Activated CD4-positive, alpha-beta T cell treated with anti-CD3 and anti-CD28 coated beads, Interleukin-2, amount 10 ng/mL, durations not matched to agents 24 days and 14 days (primary cell): ENCODE results near the gene TGM5. TPM values are rescaled to one million over a fixed set of nuclear protein-coding genes. Genes with fewer than 3 reads are reported as not detected.

Source experiments
- DNase-seq: peaks from one replicate; pipeline ENCODE4 v3.0.0; 2022
- H3K27ac Mint-ChIP-seq: one replicate; pipeline ENCODE4 v1.8.0; 2022; ENCODE audit warnings: mild to moderate bottlenecking, mixed read lengths
- H3K27me3 Mint-ChIP-seq: one replicate; pipeline ENCODE4 v1.8.0; 2022; ENCODE audit warnings: mixed read lengths
- H3K36me3 Mint-ChIP-seq: one replicate; pipeline ENCODE4 v1.8.0; 2022; ENCODE audit warnings: low read depth, mild to moderate bottlenecking, mixed read lengths
- H3K4me1 Mint-ChIP-seq: one replicate; pipeline ENCODE4 v1.8.0; 2021; ENCODE audit warnings: mixed read lengths
- H3K4me3 Mint-ChIP-seq: one replicate; pipeline ENCODE4 v1.8.0; 2022; ENCODE audit warnings: mild to moderate bottlenecking, moderate library complexity, mixed read lengths
- H3K9me3 Mint-ChIP-seq: one replicate; pipeline ENCODE4 v1.8.0; 2021; ENCODE audit warnings: mixed read lengths
- intact Hi-C: fragments of 100-400 bp; cut with micrococcal nuclease; formaldehyde crosslinking; loops from one replicate; pipeline ENCODE4 v1.15.1; 2023
- total RNA-seq: library from RNA; stranded (reverse); gene quantifications from 2 replicates; pipeline ENCODE4 v1.2.3, GENCODE V29; 2022

TGM5 gene
- total RNA-seq, 1 donor from 2014 or later, result not detected

GRCh38 chr15:43268111-43269105, 1.7 kb upstream of the TGM5 start:
- Mint-ChIP-seq H3K4me3 (no peak overlapping the region), H3K4me1 (peaks cover 9% of the 10 kb centered on the region), H3K27ac (no peak overlapping the region), H3K36me3 (no peaks in the 10 kb centered on the region), H3K27me3 (peaks cover 14% of the 10 kb centered on the region), H3K9me3 (no peaks in the 10 kb centered on the region)
- no peak for DNase-seq
- intact Hi-C loops, result loop anchor here (5.0 kb wide), 1 partner anchor 41 kb away; no protein-coding TSS in a partner anchor

DNA sequence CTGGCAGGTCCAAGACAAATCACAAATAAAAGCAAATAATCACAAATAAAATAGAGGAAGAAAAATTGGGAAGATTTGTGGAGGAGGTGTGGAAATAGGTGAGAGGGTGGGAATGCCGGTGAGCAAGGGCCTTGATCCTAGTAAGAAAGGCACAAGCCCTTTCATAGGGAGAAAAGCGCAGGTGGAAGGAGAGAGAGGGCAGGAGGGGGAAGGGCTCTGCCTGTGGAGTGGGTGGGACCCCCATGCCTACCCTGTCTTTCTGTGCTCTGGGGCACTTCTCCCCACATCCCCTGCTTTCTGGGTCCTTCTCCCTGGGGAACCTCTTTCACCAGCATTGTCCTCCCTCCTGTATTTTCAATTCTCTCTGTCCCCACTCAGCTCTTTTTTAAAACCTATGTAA, 711 bp upstream of the TGM5 start:
- intact Hi-C loops, result loop anchor here (5.0 kb wide), 1 partner anchor 40 kb away; no protein-coding TSS in a partner anchor
- Mint-ChIP-seq H3K9me3 (no peaks in the 10 kb centered on the region), H3K27ac (no peak overlapping the region), H3K4me1 (peaks cover 8% of the 10 kb centered on the region), H3K36me3 (no peaks in the 10 kb centered on the region), H3K4me3 (no peak overlapping the region), H3K27me3 (peaks cover 19% of the 10 kb centered on the region)
- no peak for DNase-seq

DNA sequence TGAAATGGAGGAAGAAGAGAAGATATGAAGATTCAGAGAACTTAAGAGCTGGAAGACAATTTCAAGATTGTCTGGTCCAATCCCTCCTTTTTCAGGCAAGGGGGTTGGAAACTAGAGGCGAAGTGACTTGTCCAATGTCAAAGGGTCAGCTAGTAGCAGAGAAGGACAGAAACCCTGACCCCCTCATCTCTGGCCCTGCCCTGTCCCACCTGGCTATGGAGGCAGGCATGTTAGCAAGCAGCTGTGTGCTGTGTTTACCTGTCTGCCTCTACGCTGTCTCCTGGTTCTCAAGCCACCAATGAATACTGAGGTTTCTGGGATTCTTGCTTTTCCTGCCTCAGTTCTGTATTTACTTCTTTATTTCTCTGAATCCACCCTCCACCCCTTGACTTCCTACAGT, 342 bp downstream of the TGM5 start:
- H3K27ac Mint-ChIP-seq, result no peak overlapping the region
- H3K36me3 Mint-ChIP-seq, result no peaks in the 10 kb centered on the region
- H3K4me1 Mint-ChIP-seq, result peaks cover 8% of the 10 kb centered on the region
- intact Hi-C loops, result loop anchor here (5.0 kb wide), 1 partner anchor 39 kb away; no protein-coding TSS in a partner anchor
- H3K9me3 Mint-ChIP-seq, result no peaks in the 10 kb centered on the region
- H3K4me3 Mint-ChIP-seq, result no peak overlapping the region
- DNase-seq, result no peak
- H3K27me3 Mint-ChIP-seq, result peaks cover 19% of the 10 kb centered on the region

- DNase-seq, result no peak
- peaks cover 11% of the 10 kb centered on the region for H3K27me3 Mint-ChIP-seq
Observed at GRCh38 chr15:43260011-43260615, 6.6 kb downstream of the TGM5 start.

GRCh38 chr15:43258781-43259180, 7.9 kb downstream of the TGM5 start:
- Mint-ChIP-seq H3K27ac (no peak overlapping the region), H3K9me3 (no peaks in the 10 kb centered on the region), H3K27me3 (peaks cover 7% of the 10 kb centered on the region), H3K4me1 (peaks cover 2% of the 10 kb centered on the region), H3K36me3 (no peaks in the 10 kb centered on the region), H3K4me3 (no peak overlapping the region)
- DNase-seq, result no peak
- intact Hi-C loops, result no loop called here

More at GRCh38 chr15:43260011-43260615, 6.6 kb downstream of the TGM5 start:
- no peak overlapping the region for H3K27ac Mint-ChIP-seq
- H3K4me1 Mint-ChIP-seq, result no peaks in the 10 kb centered on the region
- no peak overlapping the region for H3K4me3 Mint-ChIP-seq
- no peaks in the 10 kb centered on the region for H3K36me3 Mint-ChIP-seq
- no peaks in the 10 kb centered on the region for H3K9me3 Mint-ChIP-seq
- intact Hi-C loops, result no loop called here

DNA sequence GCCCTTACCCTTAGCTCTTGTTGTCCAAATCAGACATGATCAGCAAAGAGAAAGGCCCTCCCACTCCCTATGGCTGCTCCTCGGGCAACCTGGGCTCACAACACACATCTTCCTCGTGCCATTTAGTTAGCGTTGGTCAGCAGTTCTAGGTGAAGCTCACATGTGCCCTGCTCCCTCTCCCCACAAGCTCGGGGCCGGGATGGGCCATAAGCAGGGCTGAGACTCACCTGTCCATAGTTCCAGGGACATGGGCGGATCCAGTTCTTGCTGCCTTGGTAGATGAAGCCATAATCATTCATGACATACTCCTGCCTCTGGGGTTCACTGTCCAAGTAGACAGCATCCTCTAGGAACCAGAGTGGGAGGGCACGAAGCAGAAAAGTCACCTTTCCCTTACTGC, 10.4 kb downstream of the TGM5 start:
- intact Hi-C loops, result no loop called here
- DNase-seq, result no peak
- H3K4me1 Mint-ChIP-seq, result peaks cover 17% of the 10 kb centered on the region
- no peak overlapping the region for H3K27ac Mint-ChIP-seq
- no peaks in the 10 kb centered on the region for H3K36me3 Mint-ChIP-seq
- H3K27me3 Mint-ChIP-seq, result no peaks in the 10 kb centered on the region
- H3K4me3 Mint-ChIP-seq, result no peak overlapping the region
- H3K9me3 Mint-ChIP-seq, result peaks cover 6% of the 10 kb centered on the region

DNA sequence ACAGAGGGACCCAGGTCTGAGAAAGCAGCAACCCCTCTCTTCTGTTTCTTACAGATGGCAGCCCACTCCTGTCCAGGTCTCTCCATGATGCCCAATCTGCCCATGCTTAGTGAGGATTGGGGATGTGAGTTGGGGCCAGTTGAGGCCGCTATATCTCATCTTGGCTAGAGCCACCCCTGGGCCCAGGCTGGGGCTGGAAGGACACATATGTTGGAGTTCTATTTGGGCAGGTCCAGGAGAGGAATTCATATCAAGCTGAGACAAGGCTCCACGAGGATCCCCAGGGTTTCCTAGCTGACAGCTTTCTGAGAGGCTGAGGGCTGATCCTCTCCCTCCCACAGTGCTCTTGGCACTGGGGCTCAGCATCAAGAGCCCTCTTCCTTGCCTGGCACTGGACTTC, 11.4 kb downstream of the TGM5 start:
- H3K4me3 Mint-ChIP-seq, result no peak overlapping the region
- H3K27ac Mint-ChIP-seq, result no peak overlapping the region
- intact Hi-C loops, result no loop called here
- peaks cover 26% of the 10 kb centered on the region for H3K4me1 Mint-ChIP-seq
- H3K27me3 Mint-ChIP-seq, result no peaks in the 10 kb centered on the region
- no peaks in the 10 kb centered on the region for H3K36me3 Mint-ChIP-seq
- no peak for DNase-seq
- peaks cover 6% of the 10 kb centered on the region for H3K9me3 Mint-ChIP-seq

GRCh38 chr15:43253431-43254403, 13.0 kb downstream of the TGM5 start:
- Mint-ChIP-seq H3K36me3 (no peaks in the 10 kb centered on the region), H3K4me3 (no peak overlapping the region), H3K27ac (no peak overlapping the region), H3K4me1 (peaks cover 39% of the 10 kb centered on the region), H3K9me3 (peaks cover 6% of the 10 kb centered on the region), H3K27me3 (no peaks in the 10 kb centered on the region)
- intact Hi-C loops, result no loop called here
- DNase-seq, result no peak

- intact Hi-C loops, result no loop called here
- H3K36me3 Mint-ChIP-seq, result no peaks in the 10 kb centered on the region
- DNase-seq, result no peak
- H3K27me3 Mint-ChIP-seq, result no peaks in the 10 kb centered on the region
- peak overlapping the region; percentile 26 for H3K4me3 Mint-ChIP-seq
- H3K4me1 Mint-ChIP-seq, result peaks cover 39% of the 10 kb centered on the region
- H3K27ac Mint-ChIP-seq, result peak overlapping the region; percentile 90
- H3K9me3 Mint-ChIP-seq, result peaks cover 6% of the 10 kb centered on the region
Observed at GRCh38 chr15:43251871-43252250, 14.9 kb downstream of the TGM5 start.

DNA sequence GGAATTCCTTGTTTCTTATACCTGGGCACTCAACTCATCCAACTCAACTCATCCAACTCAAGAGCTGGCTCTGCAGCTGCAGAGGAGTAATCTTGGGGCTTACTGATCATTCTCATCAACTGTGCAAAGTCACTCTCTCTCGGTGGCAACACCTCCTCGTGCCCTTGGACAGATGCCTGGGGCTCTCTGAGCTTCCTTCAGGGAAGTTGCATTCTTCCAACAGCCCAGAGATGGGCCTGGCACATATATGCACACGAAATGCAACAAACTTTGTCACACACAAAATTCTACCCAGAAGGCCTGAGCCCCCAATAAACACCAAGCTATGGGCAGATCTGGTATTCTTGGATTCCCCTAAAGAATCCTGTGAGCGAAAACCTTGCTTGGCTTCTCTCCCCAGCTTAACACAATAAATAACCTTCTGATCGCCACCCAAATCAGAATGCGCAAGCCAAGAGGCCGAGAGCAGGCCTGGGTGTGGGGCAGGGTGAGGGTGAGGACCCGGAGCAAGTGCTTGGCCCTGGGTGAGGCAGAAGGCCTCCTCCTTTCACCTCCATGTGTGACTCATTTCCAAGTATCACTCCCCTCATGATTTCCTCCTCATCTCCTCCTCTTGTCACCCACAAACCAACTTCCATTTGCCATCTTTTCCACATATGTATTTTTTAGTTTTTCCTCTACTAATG, 15.4 kb downstream of the TGM5 start:
- Mint-ChIP-seq H3K9me3 (peaks cover 6% of the 10 kb centered on the region), H3K4me3 (no peak overlapping the region), H3K36me3 (no peaks in the 10 kb centered on the region), H3K4me1 (peaks cover 39% of the 10 kb centered on the region), H3K27me3 (no peaks in the 10 kb centered on the region), H3K27ac (peak overlapping the region; percentile 90)
- intact Hi-C loops, result no loop called here
- no peak for DNase-seq

GRCh38 chr15:43250785-43251184, 15.9 kb downstream of the TGM5 start:
- Mint-ChIP-seq H3K27ac (peak overlapping the region; percentile 3), H3K9me3 (peaks cover 6% of the 10 kb centered on the region), H3K27me3 (no peaks in the 10 kb centered on the region), H3K4me3 (no peak overlapping the region), H3K36me3 (no peaks in the 10 kb centered on the region), H3K4me1 (peaks cover 39% of the 10 kb centered on the region)
- no peak for DNase-seq
- intact Hi-C loops, result no loop called here

GRCh38 chr15:43249699-43250203, 17.0 kb downstream of the TGM5 start:
- H3K4me1 Mint-ChIP-seq, result peaks cover 39% of the 10 kb centered on the region
- no peaks in the 10 kb centered on the region for H3K36me3 Mint-ChIP-seq
- intact Hi-C loops, result no loop called here
- DNase-seq, result peak; percentile 70
- peak overlapping the region; percentile 81 for H3K27ac Mint-ChIP-seq
- H3K9me3 Mint-ChIP-seq, result peaks cover 6% of the 10 kb centered on the region
- no peaks in the 10 kb centered on the region for H3K27me3 Mint-ChIP-seq
- H3K4me3 Mint-ChIP-seq, result peak overlapping the region; percentile 21

- DNase-seq, result no peak
- Mint-ChIP-seq H3K27me3 (no peaks in the 10 kb centered on the region), H3K27ac (peak overlapping the region; percentile 81), H3K4me3 (peak overlapping the region; percentile 21), H3K4me1 (peaks cover 37% of the 10 kb centered on the region), H3K36me3 (no peaks in the 10 kb centered on the region), H3K9me3 (peaks cover 6% of the 10 kb centered on the region)
- intact Hi-C loops, result no loop called here
Observed at GRCh38 chr15:43249236-43249635, 17.5 kb downstream of the TGM5 start.
